ENCODE measurements around the gene SLC25A25. TPM values are rescaled to one million over a fixed set of nuclear protein-coding genes. Genes with fewer than 3 reads are reported as not detected.

SLC25A25 gene
- total and polyA plus RNA-seq, 9 of the 15 experiments (the other 6 are each of a cell fraction or from before 2014, with no cell fraction given) = 0.07 to 35.9 (median 23.2) TPM

DNA sequence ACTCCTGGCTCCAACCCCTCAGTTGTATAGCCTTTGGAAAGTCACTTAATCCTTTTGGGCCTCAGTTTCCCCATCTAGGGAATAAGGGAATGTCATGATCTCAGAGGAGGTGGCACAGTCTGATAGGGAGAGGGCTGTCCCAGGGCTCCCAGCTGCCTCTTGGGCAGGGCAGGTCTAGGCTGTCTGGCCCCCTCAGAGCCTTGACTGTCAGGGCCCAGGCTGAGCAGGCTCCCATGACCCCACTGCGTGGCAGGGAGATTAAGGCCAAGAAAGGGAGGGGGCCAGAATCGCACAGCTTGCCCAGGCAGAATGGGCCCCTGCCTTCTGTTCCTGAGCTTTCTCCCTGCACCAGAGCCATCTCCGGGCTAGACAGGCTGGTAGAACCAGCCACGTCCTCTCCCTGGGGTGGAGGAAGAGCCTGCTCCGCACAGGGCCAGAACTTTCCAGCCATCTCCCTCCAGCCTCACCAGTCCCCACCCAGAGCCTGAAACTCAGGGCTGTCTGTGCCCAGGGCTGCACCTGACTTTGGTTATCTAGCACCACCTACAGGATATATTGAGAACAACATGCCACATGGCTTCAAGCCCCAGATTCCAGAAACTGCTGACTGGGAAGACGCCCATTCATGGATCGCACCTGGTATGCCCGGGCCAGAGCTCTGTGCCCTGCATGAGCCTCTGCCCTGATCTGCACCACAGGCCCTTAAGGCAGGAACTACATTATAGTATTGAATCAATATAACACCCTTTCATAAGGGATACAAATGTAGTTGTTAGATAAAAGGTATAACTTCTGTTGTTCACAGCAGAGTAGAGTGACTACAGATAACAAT, 33.0 kb upstream of the SLC25A25 start (continued):
- TF ChIP-seq, protein P1, sequence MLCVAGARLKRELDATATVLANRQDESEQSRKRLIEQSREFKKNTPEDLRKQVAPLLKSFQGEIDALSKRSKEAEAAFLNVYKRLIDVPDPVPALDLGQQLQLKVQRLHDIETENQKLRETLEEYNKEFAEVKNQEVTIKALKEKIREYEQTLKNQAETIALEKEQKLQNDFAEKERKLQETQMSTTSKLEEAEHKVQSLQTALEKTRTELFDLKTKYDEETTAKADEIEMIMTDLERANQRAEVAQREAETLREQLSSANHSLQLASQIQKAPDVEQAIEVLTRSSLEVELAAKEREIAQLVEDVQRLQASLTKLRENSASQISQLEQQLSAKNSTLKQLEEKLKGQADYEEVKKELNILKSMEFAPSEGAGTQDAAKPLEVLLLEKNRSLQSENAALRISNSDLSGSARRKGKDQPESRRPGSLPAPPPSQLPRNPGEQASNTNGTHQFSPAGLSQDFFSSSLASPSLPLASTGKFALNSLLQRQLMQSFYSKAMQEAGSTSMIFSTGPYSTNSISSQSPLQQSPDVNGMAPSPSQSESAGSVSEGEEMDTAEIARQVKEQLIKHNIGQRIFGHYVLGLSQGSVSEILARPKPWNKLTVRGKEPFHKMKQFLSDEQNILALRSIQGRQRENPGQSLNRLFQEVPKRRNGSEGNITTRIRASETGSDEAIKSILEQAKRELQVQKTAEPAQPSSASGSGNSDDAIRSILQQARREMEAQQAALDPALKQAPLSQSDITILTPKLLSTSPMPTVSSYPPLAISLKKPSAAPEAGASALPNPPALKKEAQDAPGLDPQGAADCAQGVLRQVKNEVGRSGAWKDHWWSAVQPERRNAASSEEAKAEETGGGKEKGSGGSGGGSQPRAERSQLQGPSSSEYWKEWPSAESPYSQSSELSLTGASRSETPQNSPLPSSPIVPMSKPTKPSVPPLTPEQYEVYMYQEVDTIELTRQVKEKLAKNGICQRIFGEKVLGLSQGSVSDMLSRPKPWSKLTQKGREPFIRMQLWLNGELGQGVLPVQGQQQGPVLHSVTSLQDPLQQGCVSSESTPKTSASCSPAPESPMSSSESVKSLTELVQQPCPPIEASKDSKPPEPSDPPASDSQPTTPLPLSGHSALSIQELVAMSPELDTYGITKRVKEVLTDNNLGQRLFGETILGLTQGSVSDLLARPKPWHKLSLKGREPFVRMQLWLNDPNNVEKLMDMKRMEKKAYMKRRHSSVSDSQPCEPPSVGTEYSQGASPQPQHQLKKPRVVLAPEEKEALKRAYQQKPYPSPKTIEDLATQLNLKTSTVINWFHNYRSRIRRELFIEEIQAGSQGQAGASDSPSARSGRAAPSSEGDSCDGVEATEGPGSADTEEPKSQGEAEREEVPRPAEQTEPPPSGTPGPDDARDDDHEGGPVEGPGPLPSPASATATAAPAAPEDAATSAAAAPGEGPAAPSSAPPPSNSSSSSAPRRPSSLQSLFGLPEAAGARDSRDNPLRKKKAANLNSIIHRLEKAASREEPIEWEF (CRISPR knock-in tag; IDR thresholded peaks at IDR 0.05) = no peak
- no peak for TF ChIP-seq POLR2AphosphoS2 (IDR thresholded peaks at IDR 0.05; ENCODE audit: low read length)
- peak; percentile 67 for TF ChIP-seq JUND (IDR thresholded peaks at IDR 0.05; ENCODE audit: borderline replicate concordance, low read depth, low read length)
- peak; percentile 34; the same call in 1 of the 3 replicates for TF ChIP-seq JUND (tag; IDR thresholded peaks at IDR 0.05; ENCODE audit: borderline replicate concordance, low read depth, low read length)
- no peak for TF ChIP-seq ZBTB17 (CRISPR knock-in tag; IDR thresholded peaks at IDR 0.05)
- peak; percentile 96 for TF ChIP-seq ZNF316 (IDR thresholded peaks at IDR 0.05)
- TF ChIP-seq ERF (CRISPR knock-in tag; IDR thresholded peaks at IDR 0.05) = no peak
- peak; percentile 86 for TF ChIP-seq MAFG (tag; conservative IDR thresholded peaks at IDR 0.05)
- no peak for TF ChIP-seq CREB1 (IDR thresholded peaks at IDR 0.05)
- no peak for TF ChIP-seq CREB1 (CRISPR knock-in tag; IDR thresholded peaks at IDR 0.05)
- TF ChIP-seq, protein P2, sequence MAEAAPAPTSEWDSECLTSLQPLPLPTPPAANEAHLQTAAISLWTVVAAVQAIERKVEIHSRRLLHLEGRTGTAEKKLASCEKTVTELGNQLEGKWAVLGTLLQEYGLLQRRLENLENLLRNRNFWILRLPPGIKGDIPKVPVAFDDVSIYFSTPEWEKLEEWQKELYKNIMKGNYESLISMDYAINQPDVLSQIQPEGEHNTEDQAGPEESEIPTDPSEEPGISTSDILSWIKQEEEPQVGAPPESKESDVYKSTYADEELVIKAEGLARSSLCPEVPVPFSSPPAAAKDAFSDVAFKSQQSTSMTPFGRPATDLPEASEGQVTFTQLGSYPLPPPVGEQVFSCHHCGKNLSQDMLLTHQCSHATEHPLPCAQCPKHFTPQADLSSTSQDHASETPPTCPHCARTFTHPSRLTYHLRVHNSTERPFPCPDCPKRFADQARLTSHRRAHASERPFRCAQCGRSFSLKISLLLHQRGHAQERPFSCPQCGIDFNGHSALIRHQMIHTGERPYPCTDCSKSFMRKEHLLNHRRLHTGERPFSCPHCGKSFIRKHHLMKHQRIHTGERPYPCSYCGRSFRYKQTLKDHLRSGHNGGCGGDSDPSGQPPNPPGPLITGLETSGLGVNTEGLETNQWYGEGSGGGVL (CRISPR knock-in tag; IDR thresholded peaks at IDR 0.05) = no peak
- no peak for TF ChIP-seq HLTF (IDR thresholded peaks at IDR 0.05)
- peak; percentile 46; the same call in 1 of the 2 replicates for TF ChIP-seq ATF7 (IDR thresholded peaks at IDR 0.05)
- no peak for TF ChIP-seq FOXP1 (CRISPR knock-in tag; IDR thresholded peaks at IDR 0.05)
- TF ChIP-seq CTBP1 (IDR thresholded peaks at IDR 0.05; ENCODE audit: borderline replicate concordance) = peak; percentile 79
- no peak for TF ChIP-seq NFIC (IDR thresholded peaks at IDR 0.05)
- no peak for TF ChIP-seq ZBTB8A (IDR thresholded peaks at IDR 0.05; ENCODE audit: partially characterized antibody)
- TF ChIP-seq, protein P3, sequence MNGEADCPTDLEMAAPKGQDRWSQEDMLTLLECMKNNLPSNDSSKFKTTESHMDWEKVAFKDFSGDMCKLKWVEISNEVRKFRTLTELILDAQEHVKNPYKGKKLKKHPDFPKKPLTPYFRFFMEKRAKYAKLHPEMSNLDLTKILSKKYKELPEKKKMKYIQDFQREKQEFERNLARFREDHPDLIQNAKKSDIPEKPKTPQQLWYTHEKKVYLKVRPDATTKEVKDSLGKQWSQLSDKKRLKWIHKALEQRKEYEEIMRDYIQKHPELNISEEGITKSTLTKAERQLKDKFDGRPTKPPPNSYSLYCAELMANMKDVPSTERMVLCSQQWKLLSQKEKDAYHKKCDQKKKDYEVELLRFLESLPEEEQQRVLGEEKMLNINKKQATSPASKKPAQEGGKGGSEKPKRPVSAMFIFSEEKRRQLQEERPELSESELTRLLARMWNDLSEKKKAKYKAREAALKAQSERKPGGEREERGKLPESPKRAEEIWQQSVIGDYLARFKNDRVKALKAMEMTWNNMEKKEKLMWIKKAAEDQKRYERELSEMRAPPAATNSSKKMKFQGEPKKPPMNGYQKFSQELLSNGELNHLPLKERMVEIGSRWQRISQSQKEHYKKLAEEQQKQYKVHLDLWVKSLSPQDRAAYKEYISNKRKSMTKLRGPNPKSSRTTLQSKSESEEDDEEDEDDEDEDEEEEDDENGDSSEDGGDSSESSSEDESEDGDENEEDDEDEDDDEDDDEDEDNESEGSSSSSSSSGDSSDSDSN (IDR thresholded peaks at IDR 0.05; ENCODE audit: borderline replicate concordance in 1 of 2, low read depth in 2 of 2, low read length in 2 of 2) = no peak
